K562 (cell line): ENCODE results near the gene KCTD17. TPM values are rescaled to one million over a fixed set of nuclear protein-coding genes. Genes with fewer than 3 reads are reported as not detected.

ENCODE experiments used
- ATAC-seq: fragments of 200-7000 bp; cut with Tn5 transposase; 3 replicates; pipeline ENCODE4 v1.9.1; 2020; ENCODE audit warnings: moderate library complexity
- BruUV-seq: library from RNA; stranded (reverse); fragments of 400-500 nt; replicated peaks from 2 replicates; lab custom pipeline; 2021; lab: Mats Ljungman, UMichigan
- CTCF ChIA-PET: fragments of 300-600 bp; formaldehyde crosslinking; extraction: SDS; loops from one replicate; lab custom pipeline; 2021; ENCODE audit warnings: low intra/inter-chr PET ratio; lab: Yijun Ruan, JAX
- POLR2A ChIA-PET: fragments of 300-600, 350-650 bp; sonication (Branson Sonifier 250); formaldehyde crosslinking; extraction: SDS; loops from one replicate; lab custom pipeline; 2021; ENCODE audit warnings: antibody characterized with exemption, inconsistent platforms; lab: Yijun Ruan, JAX
- DNase-seq, 4 experiments: peaks; one replicate each; pipeline versions ENCODE4 v3.0.0 to v3.0.0-alpha.2; 2011 to 2018; ENCODE audit warnings: low spot score in 3 of 4, mixed read lengths in 3 of 4; ENCODE audit errors: extremely low read depth in 1 of 4
- FAIRE-seq: peaks from 2 replicates; lab custom pipeline; 2011; peaks lifted over from hg19 to GRCh38; lab: Jason Lieb, UNC
- H2AFZ ChIP-seq: 2 replicates; pipeline ENCODE4 v1.6.0; 2011; ENCODE audit warnings: low read depth, low read length, control low read depth, inconsistent platforms
- H3K27ac ChIP-seq: fragments of 200-600 bp; 3 replicates; pipeline ENCODE4 v1.8.0; 2011; ENCODE audit warnings: low read depth, mild to moderate bottlenecking, control low read depth, inconsistent platforms, low read length, moderate library complexity, mixed read lengths; ENCODE audit errors: extremely low read depth
- H3K27me3 ChIP-seq, 2 experiments: fragments of 300-600 bp in 1 of 2; 2 replicates in 1 of 2; 3 replicates in 1 of 2; pipeline versions ENCODE4 v1.6.0 to v1.8.0; 2011; ENCODE audit warnings: inconsistent platforms in 2 of 2, low read length in 2 of 2, mild to moderate bottlenecking in 1 of 2, mixed read lengths in 1 of 2, moderate library complexity in 1 of 2; ENCODE audit not compliant: control insufficient read depth in 2 of 2, insufficient read depth in 2 of 2
- H3K36me3 ChIP-seq: fragments of 300-600 bp; 3 replicates; pipeline ENCODE4 v1.8.0; 2011; ENCODE audit warnings: mild to moderate bottlenecking, low read length, inconsistent platforms; ENCODE audit not compliant: control insufficient read depth, insufficient read depth
- H3K4me1 ChIP-seq, 2 experiments: fragments of 200-600 bp in 1 of 2; replicated peaks in 1 of 2; 2 replicates in 1 of 2; 3 replicates in 1 of 2; pipeline versions ENCODE4 v1.5.1 to v1.8.0; 2011; ENCODE audit warnings: inconsistent platforms in 2 of 2, low read length in 2 of 2, mild to moderate bottlenecking in 1 of 2, mixed read lengths in 1 of 2, moderate library complexity in 1 of 2; ENCODE audit not compliant: control insufficient read depth in 2 of 2, insufficient read depth in 2 of 2
- H3K4me2 ChIP-seq: 2 replicates; pipeline ENCODE4 v1.6.1; 2011; ENCODE audit warnings: low read length, control low read depth, inconsistent platforms, mixed read lengths; ENCODE audit not compliant: insufficient read depth
- H3K4me3 ChIP-seq: fragments of 200-600 bp; sonication (generic), shearing (Covaris generic); 2 replicates; pipeline ENCODE4 v1.5.1; 2016; ENCODE audit warnings: control low read depth, inconsistent platforms
- H3K79me2 ChIP-seq: fragments of 200-600 bp; 3 replicates; pipeline ENCODE4 v1.8.0; 2011; ENCODE audit warnings: low read length, inconsistent platforms; ENCODE audit not compliant: control insufficient read depth, insufficient read depth
- H3K9ac ChIP-seq, 2 experiments: 2 replicates each; pipeline versions ENCODE4 v1.6.0 to v1.6.1; 2011; ENCODE audit warnings: low read depth in 2 of 2, low read length in 2 of 2, control low read depth in 1 of 2, inconsistent platforms in 1 of 2, mild to moderate bottlenecking in 1 of 2, mixed read lengths in 1 of 2; ENCODE audit not compliant: insufficient read depth in 1 of 2
- H3K9me1 ChIP-seq: one replicate; pipeline ENCODE4 v1.6.0; 2011; ENCODE audit warnings: inconsistent platforms, mild to moderate bottlenecking, low read length, moderate library complexity; ENCODE audit not compliant: control insufficient read depth, insufficient read depth
- H3K9me3 ChIP-seq: replicated peaks from 2 replicates; pipeline ENCODE4 v1.5.1; 2011; ENCODE audit warnings: low read depth, low read length, inconsistent platforms; ENCODE audit not compliant: control insufficient read depth, insufficient read depth
- H4K20me1 ChIP-seq: replicated peaks from 2 replicates; pipeline ENCODE4 v1.6.1; 2011; ENCODE audit warnings: low read length, inconsistent platforms, mixed read lengths; ENCODE audit not compliant: control insufficient read depth, insufficient read depth
- CBX8 ChIP-seq: fragments of 200-600 bp; sonication (generic); IDR thresholded peaks from 2 replicates; pipeline ENCODE4 v1.6.1; 2012; ENCODE audit warnings: borderline replicate concordance, mixed run types, low read depth, mild to moderate bottlenecking, moderate library complexity, mixed read lengths, low read length, control low read depth, inconsistent platforms; ENCODE audit not compliant: poor library complexity, severe bottlenecking; ENCODE audit errors: extremely low read depth
- FOXM1 ChIP-seq, 2 experiments: fragments of 450-650 bp in 1 of 2; sonication (generic) in 1 of 2; formaldehyde crosslinking in 1 of 2; IDR thresholded peaks; 2 replicates each; pipeline versions ENCODE4 v1.6.1 to v1.9.0; 2017 to 2022; ENCODE audit warnings: low read depth in 2 of 2, mild to moderate bottlenecking in 2 of 2, missing genetic modification reagents in 1 of 2, moderate library complexity in 1 of 2
- MCM2 ChIP-seq: fragments of 450-650 bp; IDR thresholded peaks from 2 replicates; pipeline ENCODE4 v1.6.1; 2017; ENCODE audit warnings: low read depth, mild to moderate bottlenecking
- PHB ChIP-seq: fragments of 250-450 bp; sonication (Bioruptor Pico); IDR thresholded peaks from 2 replicates; pipeline ENCODE4 v1.5.0; 2021
- PML ChIP-seq: IDR thresholded peaks from 2 replicates; pipeline ENCODE4 v1.6.1; 2012; ENCODE audit warnings: low read length, inconsistent platforms
- SAP30 ChIP-seq: fragments of 200-600 bp; sonication (generic); IDR thresholded peaks from 2 replicates; pipeline ENCODE4 v1.6.1; 2012; ENCODE audit warnings: borderline replicate concordance, low read depth, mild to moderate bottlenecking, moderate library complexity, low read length, control low read depth, inconsistent platforms; ENCODE audit not compliant: insufficient read depth, poor library complexity, severe bottlenecking
- TGIF2 ChIP-seq: sonication (generic); formaldehyde crosslinking; IDR thresholded peaks from 2 replicates; pipeline ENCODE4 v1.8.1; 2022; ENCODE audit warnings: mild to moderate bottlenecking, missing genetic modification reagents, moderate library complexity
- ZBTB8A ChIP-seq: fragments of 450-650 bp; IDR thresholded peaks from 2 replicates; pipeline ENCODE4 v1.6.1; 2018; ENCODE audit warnings: mild to moderate bottlenecking, moderate library complexity; ENCODE audit not compliant: partially characterized antibody
- ZNF165 ChIP-seq: fragments of 250-450 bp; sonication (Bioruptor Pico); IDR thresholded peaks from 2 replicates; pipeline ENCODE4 v1.4.0; 2020; ENCODE audit warnings: borderline replicate concordance
- ZNF324 ChIP-seq: fragments of 250-450 bp; sonication (Bioruptor Pico); IDR thresholded peaks from 2 replicates; pipeline ENCODE4 v1.4.0; 2020; ENCODE audit warnings: mild to moderate bottlenecking
- ZNF584 ChIP-seq: fragments of 200-800 bp; sonication (Bioruptor generic); IDR thresholded peaks from 2 replicates; pipeline ENCODE4 v1.6.1; 2016; ENCODE audit warnings: low read depth, mild to moderate bottlenecking, missing genetic modification characterization, missing compliant biosample characterization
- ZNF655 ChIP-seq: fragments of 250-450 bp; sonication (Bioruptor Pico); IDR thresholded peaks from 2 replicates; pipeline ENCODE4 v1.5.0; 2021
- WGBS: fragments of 100-300 bp; shearing (Covaris generic); methylation state at CpG from one replicate; pipeline ENCODE4 v1.1.6; 2016; ENCODE audit warnings: low coverage, mixed read lengths; ENCODE audit not compliant: insufficient coverage; ENCODE audit errors: missing lambda C conversion rate; 5-methylcytosine and 5-hydroxymethylcytosine counted together
- in situ Hi-C: fragments of 300-500 bp; cut with MboI; formaldehyde crosslinking; loops from 4 replicates; pipeline ENCODE4 v1.15.0; 2018; ENCODE audit warnings: inconsistent platforms, mixed read lengths
- intact Hi-C: fragments of 100-400 bp; cut with micrococcal nuclease; formaldehyde crosslinking; loops from 2 replicates; pipeline ENCODE4 v1.14.2; 2022
- polyA plus RNA-seq, 8 experiments: library from polyadenylated mRNA; depleted of rRNA in 4 of 8; stranded (reverse) in 5 of 8; unstranded in 3 of 8; fragments of >200 nt; fragmentation: Nextera tagmentation in 2 of 8; fragmentation: Illumina TruSeq in 1 of 8; extraction: Ambion mirVana in 2 of 8; extraction: Trizol in 1 of 8; gene quantifications; 2 replicates each; pipeline versions ENCODE4 v1.2.1 to v1.2.3, GENCODE V29; 2011 to 2014; ENCODE audit warnings: inconsistent platforms in 1 of 8, missing spikeins in 1 of 8
- total RNA-seq, 7 experiments: library from RNA; depleted of rRNA in 6 of 7; stranded (reverse); fragments of >200 nt in 6 of 7; fragmentation: Illumina TruSeq in 2 of 7; extraction: Trizol in 2 of 7; gene quantifications; 2 replicates each; pipeline versions ENCODE4 v1.2.1 to v1.2.3, GENCODE V29; 2011 to 2021; ENCODE audit warnings: low replicate concordance in 1 of 7

KCTD17 gene
- total and polyA plus RNA-seq, 9 of the 15 experiments (the other 6 are each of a cell fraction or from before 2014, with no cell fraction given) = 0.22 to 0.90 (median 0.49) TPM; not detected in 2

GRCh38 chr22:37030560-37031281 lies 20.8 kb upstream of the KCTD17 start:
- intact Hi-C loops (no loop called here), in situ Hi-C loops (no loop called here)
- peaks cover 34% of the 10 kb centered on the region; the same call in 2 of the 3 replicates for H3K36me3 ChIP-seq
- ATAC-seq (peak; percentile 22; the same call in 2 of the 3 replicates), FAIRE-seq (no peak), DNase-seq (no peak)
- POLR2A ChIA-PET = interaction anchor here (0.7 to 1.1 kb wide), 2 partner anchors 12 kb away, joined by 3 to 6 read pairs; partner anchors contain the start of genes MPST and TST
- no peak overlapping the region for H2AFZ ChIP-seq
- H3K4me1 ChIP-seq = peaks cover 5 to 10% of the 10 kb centered on the region in 2 experiments; a peak in 4 of 5 replicates
- no peaks in the 10 kb centered on the region for H3K79me2 ChIP-seq
- no TSS peak for BruUV-seq
- 0 out of 2 replicates have a peak overlapping the region, but pooled peaks have one; percentile 12 for H3K4me2 ChIP-seq
- H4K20me1 ChIP-seq = no peaks in the 10 kb centered on the region
- no peak overlapping the region for H3K27ac ChIP-seq
- H3K9ac ChIP-seq = no peak overlapping the region; a peak in 1 of 4 replicates
- no peaks in the 10 kb centered on the region for H3K9me3 ChIP-seq
- H3K27me3 ChIP-seq = no peaks in the 10 kb centered on the region
- 70% methylated on average over 13 of the region's 14 CpGs for WGBS
- CTCF ChIA-PET = no interaction called here
- H3K4me3 ChIP-seq = no peak overlapping the region
- no peaks in the 10 kb centered on the region for H3K9me1 ChIP-seq
- TF ChIP-seq ZNF324 (CRISPR knock-in tag) = no peak
- TF ChIP-seq FOXM1 (IDR thresholded peaks at IDR 0.05; ENCODE audit: low read depth) = no peak
- TF ChIP-seq FOXM1 (CRISPR knock-in tag; IDR thresholded peaks at IDR 0.05; ENCODE audit: low read depth) = no peak
- no peak for TF ChIP-seq SAP30
- no peak for TF ChIP-seq ZNF584 (CRISPR knock-in tag)
- no peak for TF ChIP-seq PML
- no peak for TF ChIP-seq ZNF165
- TF ChIP-seq TGIF2 (CRISPR knock-in tag) = no peak
- no peak for TF ChIP-seq MCM2
- TF ChIP-seq ZNF655 (CRISPR knock-in tag) = no peak
- no peak for TF ChIP-seq PHB (CRISPR knock-in tag)
- no peak for TF ChIP-seq CBX8
- TF ChIP-seq ZBTB8A = no peak
